CD4-positive, alpha-beta T cell treated with Interleukin-10 for 1 hour (primary cell): Measurements from ENCODE around the gene KNOP1.

Experiments
- DNase-seq: peaks from one replicate; pipeline ENCODE4 v3.0.0-alpha.2; 2020

The KNOP1 gene, protein sequence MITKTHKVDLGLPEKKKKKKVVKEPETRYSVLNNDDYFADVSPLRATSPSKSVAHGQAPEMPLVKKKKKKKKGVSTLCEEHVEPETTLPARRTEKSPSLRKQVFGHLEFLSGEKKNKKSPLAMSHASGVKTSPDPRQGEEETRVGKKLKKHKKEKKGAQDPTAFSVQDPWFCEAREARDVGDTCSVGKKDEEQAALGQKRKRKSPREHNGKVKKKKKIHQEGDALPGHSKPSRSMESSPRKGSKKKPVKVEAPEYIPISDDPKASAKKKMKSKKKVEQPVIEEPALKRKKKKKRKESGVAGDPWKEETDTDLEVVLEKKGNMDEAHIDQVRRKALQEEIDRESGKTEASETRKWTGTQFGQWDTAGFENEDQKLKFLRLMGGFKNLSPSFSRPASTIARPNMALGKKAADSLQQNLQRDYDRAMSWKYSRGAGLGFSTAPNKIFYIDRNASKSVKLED

DNA sequence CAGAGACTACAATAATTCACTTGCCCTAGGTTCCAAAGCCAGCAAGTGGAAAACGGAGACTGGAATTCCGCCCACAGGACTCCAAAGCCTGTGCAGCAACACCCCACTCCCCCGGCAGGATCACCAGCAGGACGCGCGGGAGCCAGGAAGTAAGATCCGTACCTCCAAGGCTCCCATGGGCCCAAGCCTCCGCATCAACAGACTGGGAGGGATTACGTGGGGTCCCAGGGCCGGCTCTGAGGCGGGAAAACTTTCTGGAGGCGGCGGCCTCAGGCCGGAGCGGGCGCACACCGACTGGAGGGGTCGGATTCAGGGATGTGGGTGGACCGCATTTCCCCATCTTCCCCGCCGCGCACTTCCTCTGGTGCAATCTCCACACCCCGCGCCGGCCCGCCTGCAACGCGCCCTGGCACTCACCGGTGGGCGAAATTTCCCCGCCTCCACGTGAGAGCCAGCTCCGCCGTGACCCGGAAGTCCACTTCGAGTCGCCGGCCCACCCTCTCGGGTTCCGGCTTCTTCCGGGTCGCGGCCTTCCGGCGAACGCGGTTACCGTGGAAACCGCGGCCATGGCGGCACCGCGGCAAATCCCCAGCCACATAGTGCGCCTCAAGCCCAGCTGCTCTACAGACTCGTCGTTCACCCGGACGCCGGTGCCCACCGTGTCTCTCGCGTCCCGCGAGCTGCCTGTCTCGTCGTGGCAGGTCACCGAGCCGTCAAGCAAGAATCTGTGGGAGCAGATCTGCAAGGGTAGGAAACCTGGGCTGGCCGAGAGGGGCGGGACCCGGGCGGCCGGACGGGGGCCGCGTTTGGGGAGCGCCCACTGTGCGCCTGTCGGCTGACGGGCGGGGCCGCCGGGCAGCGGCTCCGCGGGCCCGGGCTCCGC is at the start of gene KNOP1, which contains the start of gene IQCK:
Gene KNOP1, minus strand, starts transcription at position 487 of the 883 bp plus-strand sequence. CDS start 3,192 bp downstream, outside the sequence.
Gene IQCK, plus strand, starts transcription at position 531 of the 883 bp plus-strand sequence. Its CDS starts 36 bp downstream, at position 567.
- peak; percentile 91 for DNase-seq

DNA sequence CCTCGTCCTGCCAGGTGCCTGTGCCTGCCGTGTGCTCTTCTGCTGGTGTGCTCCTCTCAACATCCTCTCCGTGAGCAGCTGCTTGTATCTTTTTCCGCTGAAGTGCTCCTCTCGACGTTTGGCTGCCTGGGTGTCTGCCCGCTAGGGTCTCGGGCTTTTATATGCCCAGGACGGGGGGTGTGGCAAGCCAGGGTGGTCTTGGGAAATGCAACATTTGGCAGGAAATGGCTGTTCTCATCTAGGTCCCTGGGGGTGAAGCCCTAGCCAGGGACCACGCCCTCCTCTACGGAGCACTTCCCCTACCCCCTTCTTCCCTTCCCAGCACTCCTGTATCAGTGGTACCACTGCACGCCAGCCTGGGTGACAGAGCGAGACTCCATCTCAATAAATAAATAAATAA is 49.5 kb upstream of the KNOP1 start:
- DNase-seq, result no peak

DNA sequence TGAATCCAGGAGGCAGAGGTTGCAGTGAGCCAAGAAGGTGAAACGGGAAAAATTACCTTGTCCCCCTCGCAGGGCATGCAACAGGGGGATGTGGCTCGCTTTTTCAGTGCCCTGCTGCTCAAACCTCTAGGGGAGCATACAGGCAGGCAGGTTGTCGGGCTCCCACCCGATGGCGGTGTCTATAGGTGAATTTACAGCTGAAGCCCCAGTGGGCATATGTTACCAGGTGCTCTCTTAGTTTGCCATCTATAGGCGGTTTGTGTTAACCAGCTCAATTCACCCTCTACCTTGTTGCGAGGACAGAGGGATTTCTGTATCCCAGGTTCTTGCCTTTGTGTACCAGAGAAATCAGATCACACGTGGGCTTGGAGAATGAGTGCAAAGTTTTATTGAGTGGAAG is 49.0 kb upstream of the KNOP1 start:
- no peak for DNase-seq

DNA sequence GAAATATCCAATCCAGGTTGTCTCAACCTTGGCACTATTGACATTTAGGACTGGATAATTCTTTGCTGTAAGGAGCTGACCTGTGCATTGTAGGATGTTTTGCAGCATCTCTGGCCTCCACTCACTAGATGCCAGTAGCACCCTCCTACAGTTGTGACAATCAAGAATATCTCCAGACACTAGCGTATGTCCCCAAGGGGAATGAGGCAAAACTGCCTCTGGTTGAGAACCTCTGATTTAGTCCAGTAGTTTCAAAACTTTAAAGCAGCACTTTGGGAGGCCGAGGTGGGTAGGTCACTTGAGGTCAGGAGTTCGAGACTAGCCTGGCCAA is 48.5 kb upstream of the KNOP1 start:
- no peak for DNase-seq

DNA sequence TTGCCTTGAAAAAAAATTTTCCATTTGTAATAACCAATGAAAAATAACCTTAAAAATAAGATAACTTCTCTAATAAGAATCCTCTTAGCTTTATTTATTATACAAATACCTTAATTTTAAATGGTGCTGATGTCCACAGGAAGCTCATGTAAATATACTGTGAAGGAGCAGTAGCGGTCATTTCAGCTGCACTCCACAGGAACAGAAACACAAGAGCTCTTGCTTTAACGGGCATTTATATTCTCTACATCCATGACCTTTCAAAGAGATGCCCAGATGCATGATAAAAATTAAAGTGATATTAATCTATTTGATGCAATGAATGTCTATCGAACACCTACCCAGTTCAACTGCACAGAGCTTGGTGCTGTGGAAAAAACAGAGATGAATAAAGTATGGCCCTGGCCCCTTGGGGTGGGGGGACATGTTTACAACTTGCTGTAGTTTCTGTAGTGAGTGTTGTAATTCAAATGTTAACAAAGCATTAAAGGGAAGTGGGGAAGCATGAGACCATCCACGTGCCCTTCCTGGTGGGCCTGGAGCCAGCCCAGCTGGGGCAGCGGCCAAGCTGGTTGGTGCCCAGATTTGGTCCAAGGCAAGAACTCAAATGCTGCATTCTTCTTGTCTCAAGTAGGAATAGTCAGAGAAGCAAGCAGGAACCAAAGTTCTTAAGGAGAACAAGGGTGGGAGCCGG is 48.0 kb upstream of the KNOP1 start:
- no peak for DNase-seq

DNA sequence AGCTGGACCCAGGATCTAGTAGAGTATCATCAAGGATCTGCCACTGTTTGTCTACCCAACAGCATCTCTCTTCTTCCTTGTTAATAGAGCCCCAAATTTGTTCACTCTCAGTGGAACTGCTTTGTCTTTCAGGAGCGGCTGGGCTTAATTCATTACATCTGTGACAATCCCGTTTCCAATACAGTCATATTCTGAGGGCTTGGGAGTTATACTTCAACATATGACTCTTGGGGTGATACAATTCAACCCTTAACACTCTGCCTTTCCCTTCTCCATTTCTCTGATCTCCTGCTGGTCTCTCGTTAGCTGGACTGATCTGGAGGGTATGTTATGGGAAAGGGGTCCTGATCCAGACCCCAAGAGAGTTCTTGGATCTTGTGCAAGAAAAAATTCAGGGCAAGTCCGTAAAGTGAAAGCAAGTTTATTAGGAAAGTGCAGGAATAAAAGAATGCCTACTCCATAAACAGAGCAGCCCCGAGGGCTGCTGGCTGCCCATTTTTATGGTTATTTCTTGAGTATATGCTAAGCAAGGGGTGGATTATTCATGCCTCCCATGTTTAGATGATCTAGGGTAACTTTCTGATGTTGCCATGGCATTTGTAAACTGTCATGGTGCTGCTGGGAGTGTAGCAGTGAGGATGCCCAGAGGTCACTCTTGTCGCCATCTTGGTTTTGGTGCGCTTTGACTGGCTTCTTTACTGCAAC is 42.5 kb upstream of the KNOP1 start:
- no peak for DNase-seq

DNA sequence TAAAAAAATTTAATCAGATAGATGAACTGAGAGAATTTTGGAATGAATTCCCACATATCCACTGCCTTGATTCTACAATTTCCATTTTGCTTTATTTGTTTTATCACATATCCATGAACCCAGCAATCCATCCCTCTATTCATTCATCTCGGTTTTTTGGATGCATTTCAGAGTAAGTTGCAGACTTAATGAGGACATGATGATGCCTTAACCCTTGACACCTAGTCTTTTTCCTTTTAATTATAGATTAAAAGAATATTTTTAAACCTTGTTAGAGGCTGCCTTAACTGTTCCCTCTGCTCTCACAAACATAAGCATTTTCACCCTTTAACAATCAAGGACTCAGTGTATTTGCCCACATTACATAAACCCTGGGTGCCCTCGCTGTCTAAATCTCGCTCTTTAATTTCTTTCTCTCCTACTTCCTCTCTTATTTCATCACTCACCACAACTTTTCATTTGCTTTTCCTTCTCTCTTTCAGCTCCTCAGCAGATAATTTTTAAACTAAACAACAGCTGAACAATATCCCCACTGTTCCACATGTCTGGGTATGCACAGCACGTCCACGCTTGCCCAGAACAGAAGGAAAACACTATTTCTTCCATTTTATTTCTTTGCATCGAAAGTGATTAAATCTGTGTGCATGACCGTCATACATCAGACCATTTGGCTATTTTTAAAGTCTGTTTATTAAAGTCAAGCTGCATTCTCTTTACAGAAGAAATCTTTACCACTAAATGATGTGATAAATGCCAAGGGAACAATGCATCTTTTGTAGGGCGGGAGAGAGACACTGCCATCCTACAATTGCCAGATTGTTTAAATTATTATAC is 40.0 kb upstream of the KNOP1 start:
- no peak for DNase-seq

DNA sequence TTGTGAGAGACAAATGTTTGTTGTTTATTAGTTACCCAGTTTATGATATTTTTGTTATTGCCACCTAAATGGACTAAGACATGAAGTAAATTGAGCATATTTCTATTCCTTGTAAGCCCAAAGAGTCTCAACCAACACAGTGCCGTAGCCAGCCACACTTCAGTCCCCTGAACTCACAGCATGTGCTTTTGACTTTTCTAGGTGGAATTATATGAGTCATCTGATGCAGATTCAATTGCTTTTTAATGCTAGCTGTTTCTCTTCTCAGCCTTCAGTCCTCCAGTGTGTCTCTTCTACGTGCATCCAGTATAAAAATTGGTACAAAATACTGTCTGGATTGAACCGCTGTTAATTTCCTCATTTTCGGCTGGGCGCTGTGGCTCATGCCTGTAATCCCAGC is 39.0 kb upstream of the KNOP1 start:
- DNase-seq, result no peak

DNA sequence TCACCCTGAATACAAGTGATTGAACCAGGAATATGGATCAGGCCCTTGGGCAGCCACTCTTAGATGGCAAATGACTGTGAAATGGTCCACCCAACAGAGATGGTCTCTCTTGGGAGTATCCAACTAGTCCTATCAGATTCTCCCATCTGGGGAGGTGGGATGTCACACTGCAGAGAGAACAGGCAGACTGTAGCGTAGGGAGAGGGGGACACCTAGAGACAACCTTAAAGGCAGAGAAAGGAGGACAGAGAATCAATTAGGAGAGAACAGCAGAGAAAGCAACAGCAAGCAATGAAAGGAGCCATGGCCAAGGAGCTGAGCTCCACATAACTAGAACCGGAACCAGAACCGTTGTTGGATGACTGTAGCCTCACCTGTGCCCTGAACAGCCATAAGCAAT is 37.2 kb upstream of the KNOP1 start:
- DNase-seq, result no peak

DNA sequence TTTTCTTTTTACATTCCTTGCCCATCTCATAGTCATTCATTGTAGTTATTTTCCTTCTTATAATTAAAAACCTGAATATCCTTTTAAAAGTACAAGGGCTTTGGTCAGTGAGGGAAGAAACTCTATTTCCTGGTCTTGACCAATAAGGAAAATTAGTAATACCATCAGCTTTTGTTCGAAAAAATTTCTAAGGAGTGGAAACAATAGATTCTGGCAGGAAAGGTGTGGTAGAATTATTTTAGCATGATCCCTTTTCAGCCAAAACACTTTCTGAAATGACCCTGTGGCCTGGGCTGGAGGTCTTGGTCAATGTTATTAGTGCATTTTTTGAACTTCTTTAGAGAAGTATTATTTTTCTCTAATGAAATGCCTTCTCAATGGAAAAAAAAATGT is 36.6 kb upstream of the KNOP1 start:
- no peak for DNase-seq

DNA sequence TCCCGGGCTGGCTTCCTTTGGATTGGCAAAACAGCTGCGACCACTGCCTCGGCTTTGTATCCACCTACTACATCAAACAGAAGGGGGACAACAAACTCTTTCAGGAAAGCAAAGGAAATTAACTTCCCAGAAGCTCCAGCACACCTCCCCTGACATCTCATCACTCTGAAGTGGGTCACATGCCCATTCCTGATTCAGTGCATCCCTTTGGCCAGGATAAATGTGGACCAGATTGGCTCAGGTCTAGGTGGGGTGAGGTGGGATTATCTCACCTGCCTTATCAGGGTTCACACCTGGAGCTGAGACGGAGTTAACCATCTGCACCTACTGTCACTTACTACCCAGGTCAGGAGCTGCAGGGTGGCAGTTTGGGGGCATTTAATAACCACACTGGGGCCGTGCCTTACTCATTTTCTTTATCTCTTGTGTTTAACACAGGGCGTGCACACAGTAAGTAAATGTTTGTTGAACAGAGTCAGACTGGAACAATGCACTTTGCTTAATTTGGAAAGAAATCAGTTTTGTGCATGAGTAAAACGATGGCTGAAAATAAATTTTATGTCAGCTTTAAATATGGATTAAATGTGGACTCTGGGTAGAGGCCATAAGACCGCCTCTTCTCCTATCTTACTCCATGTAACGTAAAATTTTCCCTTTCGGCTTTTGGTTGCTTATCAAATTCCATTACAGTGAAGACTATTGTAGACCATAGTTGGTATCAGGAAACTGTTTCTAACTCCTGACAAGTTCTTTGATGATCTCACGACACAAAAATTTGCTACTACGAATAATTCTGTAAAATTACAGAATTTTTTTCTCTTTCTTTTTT is 36.0 kb upstream of the KNOP1 start:
- DNase-seq, result no peak

DNA sequence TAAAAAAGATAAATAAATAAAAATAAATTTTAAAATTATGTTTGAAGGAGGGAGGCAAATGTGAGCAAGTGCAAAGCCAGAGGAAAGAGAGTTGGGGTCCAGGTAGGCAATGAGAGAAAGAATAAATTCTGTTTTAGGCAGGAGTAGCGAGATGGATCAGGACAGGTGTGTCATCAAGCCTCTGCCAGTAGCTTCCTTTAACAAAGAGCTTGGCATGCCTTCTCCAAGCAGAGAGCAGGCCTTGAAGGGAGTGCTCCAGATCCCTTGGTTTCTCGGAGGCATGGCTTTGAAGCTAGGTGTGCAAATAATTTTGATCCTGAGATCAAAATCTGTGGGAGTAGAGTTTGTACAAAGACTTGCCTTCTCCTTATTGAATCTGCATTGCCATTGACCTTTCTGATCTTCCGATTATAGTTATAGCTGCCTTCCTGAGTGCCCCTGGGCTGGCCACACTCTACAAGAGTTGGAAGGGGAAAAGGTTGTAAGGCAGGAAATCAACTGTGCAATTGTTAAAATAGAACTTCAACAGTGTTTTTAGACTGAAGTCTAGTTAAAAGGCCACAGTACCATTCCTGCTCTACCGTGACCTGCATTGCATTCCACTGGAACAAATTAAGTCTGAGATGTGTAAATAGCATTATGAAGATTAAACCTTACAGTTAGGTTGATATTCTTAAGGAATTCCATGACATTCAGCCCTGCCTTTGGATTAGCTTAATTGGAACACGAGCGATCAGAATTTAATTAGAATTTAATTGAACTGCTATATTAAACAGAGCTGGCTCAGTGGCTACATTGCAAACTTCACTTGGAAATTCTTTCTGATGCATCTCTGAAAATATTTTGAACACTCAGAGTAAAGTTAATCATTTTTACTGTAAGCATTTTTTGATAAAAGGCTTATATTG is 33.7 kb upstream of the KNOP1 start:
- DNase-seq, result no peak

DNA sequence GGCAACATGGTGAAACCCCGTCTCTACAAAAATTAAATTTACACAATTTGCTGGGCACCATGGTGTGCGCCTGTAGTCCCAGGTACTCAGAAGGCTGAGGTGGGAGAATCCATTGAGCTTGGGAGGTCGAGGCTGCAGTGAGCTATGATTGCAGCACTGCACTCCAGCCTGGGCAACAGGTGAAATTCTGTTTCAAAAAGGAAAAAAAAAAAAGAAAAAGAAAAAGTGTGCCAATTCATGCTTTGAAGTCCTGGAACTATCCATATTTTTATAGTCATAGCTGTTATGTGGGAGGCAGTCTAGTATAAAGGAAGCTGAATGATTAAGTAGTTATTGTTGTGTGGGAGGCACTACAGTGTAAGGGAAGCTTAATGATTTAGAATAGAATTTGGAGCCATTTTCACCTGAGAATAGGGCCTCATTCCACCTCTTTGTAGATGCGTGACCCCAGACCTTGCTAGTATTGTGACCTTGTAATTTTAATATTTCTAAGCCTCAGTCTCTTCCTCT is 31.6 kb upstream of the KNOP1 start:
- DNase-seq, result no peak

DNA sequence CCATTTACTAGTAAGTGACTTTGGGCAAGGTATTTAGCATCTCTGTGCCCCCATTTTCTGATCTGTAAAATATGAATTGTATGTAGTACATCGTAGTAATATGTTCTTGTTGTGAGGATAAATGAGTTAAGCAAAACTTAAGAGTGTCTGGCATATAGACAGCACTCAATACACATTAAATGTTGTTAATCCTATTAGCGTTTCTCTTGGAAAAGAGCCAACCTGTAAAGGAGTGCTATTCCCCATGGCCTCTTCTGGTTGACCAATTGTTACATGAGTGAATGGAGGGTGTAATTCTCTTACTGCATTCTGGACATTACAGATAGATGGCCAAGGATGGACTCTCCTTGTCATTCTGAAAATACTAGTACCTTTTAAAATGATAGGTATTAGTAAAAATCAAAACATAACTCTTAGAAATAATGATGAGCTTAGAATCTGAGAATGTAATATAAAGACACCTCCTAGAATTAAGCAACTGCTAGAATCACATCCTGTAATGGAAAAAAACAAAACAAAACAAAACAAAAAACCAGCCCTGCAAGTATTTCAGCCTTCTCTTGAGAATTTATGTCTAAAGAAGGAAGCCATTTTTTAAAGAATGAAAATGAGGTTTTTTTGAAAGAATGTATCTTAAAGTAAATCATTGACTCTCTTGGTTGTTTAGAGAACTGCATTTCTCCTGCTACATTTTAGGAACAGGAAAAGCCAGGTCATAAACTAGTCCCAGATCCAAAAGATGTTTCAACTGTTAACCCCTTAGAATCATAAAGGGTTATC is 30.6 kb upstream of the KNOP1 start:
- DNase-seq, result no peak

DNA sequence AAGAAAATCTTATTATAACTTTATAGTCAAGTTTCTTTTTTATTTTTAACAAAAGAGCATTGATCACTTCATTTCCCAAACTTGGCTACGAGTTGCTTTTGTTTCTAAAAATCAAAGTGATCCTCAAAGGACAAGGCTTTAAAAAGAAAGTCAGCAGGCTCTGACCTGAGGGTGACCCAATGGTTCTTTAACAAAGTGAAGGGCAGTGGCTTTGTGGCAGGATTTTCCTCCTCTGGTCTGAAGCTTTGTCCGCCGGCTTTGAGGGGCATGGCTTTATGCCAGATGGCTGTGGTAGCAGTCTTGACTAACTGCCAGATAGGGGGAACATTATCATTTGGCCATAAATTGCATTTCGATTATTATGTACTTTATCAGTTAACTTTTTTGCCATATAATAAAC is 28.5 kb upstream of the KNOP1 start:
- DNase-seq, result no peak

DNA sequence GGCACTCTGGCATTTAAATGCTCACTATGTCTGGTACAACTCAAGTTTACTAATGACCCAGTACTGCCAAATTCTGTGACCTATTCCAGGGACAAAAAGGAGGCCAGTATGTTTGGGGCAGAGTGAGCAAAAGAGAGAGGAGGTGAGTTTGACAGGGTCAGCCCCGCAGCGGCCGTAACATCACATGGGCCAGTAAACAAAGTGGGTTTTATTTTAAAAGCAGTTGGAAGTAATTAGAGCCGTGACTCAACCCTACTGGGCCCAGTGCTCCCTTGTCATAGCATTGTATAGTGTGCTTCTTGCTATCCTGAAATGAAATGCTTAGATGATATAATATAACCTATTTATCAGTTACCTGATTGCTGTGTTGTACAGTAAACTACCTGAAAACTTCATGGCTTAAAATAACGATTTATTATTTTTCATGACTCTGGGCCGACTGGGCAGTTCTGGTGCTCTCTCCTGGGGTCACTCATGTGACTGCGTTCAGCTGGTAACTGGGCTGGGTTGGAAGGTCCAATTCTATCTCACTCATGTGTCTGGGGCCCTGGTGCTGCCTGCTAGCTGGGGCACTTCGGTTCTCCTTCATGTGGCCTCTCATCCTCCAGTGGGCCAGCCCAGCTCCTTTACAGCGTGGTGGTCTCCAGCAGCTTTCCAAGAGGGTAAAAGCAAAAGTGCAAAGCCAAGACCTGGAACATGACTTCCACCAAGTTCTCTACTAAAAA is 27.4 kb upstream of the KNOP1 start:
- DNase-seq, result no peak

DNA sequence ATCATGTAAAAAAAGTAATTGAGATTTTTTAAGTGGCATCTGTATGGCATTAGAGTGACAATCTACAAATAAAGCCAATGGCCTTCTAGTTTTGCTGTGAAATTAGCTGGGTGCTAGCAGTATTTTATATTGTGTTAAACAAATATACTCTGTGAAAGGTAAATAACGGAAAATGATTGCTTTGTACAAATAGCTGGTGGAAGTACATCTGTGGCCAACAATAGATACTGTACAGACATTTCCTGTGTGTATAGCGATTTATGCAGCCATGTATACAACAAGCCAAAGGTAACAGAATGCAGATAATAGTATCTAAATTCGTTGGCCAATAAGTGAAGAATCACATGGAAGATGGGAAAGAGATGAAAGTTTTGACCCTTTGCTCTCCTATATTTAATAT is 26.6 kb upstream of the KNOP1 start:
- DNase-seq, result no peak

DNA sequence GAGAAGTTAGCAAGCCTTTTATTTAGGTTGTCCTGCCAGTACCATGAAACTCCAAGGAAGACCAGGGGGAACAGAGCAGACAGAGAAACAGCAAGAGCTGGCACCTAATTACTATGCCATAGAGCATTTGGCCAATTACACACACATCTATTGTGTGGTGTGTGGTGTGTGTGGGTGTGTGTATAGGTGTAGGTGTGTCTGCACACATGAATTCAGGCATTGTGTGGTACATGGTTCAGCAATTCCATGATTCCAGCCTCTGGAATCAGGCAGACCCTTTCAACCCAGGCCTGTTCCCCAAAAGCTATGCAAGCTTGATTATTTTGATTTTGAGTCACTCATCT is 25.8 kb upstream of the KNOP1 start:
- DNase-seq, result no peak
